Measurements from ENCODE around the gene MAP3K4. TPM values are rescaled to one million over a fixed set of nuclear protein-coding genes. Genes with fewer than 3 reads are reported as not detected.

The MAP3K4 gene
- polyA plus RNA-seq, 1 donor from 2014 or later = 31.0 TPM

DNA sequence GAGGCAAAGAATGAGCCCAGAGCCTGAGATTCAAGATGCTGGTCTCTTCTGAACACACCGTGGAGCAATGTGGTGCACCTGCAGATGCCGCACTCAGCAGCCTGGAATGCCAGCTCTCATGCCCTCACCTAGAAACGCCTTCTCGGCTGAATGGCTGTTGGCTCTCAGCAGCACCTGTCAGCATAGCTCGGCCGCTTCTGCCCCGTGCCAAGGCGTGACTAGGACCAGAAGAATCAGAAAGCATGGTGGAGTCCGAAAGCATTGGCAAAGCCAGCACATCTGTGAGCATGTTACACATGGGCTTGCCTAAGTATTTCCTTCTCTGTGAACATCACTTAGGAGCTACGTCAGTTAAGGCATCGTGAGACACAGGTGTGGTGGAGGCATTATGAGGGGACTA is 140.8 kb downstream of the MAP3K4 start:
- Histone ChIP-seq H3K4me3 (ENCODE audit: low read length) (no peak overlapping the region), H3K9me3 (ENCODE audit: low read length) (no peaks in the 10 kb centered on the region), H3K79me2 (replicated peaks; ENCODE audit: insufficient read depth, low read length) (no peaks in the 10 kb centered on the region), H3F3A (ENCODE audit: insufficient read depth, low read length, poor library complexity, severe bottlenecking) (no peaks in the 10 kb centered on the region), H3K4me2 (ENCODE audit: low read length) (no peak overlapping the region), H3K9me2 (ENCODE audit: insufficient read depth, low read length) (no peaks in the 10 kb centered on the region), H2AFZ (ENCODE audit: low read depth, low read length) (no peak overlapping the region), H3K27me3 (ENCODE audit: insufficient read depth, low read depth, low read length) (no peaks in the 10 kb centered on the region), H4K20me1 (ENCODE audit: insufficient read depth) (no peaks in the 10 kb centered on the region), H3K27ac (ENCODE audit: low read length) (no peak overlapping the region), H3K9ac (ENCODE audit: low read length) (no peak overlapping the region), H3K36me3 (ENCODE audit: insufficient read depth, low read length) (peaks cover 27% of the 10 kb centered on the region)
- TF ChIP-seq POLR2AphosphoS5 (IDR thresholded peaks at IDR 0.05) = peak; percentile 29
- no peak for TF ChIP-seq MXI1 (conservative IDR thresholded peaks at IDR 0.05; ENCODE audit: poor library complexity, severe bottlenecking)

DNA sequence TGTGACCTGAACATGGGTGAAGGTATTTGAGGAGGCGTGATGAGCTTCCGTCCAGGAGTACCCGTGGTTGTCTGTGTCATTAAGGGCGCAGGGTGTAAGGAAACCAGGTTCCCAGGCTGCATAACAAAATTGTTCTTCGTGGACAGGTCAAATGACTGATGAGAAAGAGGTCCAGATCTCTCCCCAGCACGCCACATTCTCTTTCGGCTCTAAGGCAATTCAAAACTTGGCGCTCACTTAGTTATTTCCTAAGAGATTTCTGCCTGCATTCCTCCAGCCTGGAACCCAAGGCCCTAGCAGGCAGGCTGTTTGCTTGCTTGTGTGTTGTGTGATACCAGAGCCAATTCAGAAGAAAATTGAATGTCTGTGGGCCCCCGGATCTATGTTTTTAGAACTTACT is 142.4 kb downstream of the MAP3K4 start:
- Histone ChIP-seq H3K9me2 (ENCODE audit: insufficient read depth, low read length) (no peaks in the 10 kb centered on the region), H3K4me2 (ENCODE audit: low read length) (no peak overlapping the region), H3K4me3 (ENCODE audit: low read length) (no peak overlapping the region), H3K79me2 (replicated peaks; ENCODE audit: insufficient read depth, low read length) (no peaks in the 10 kb centered on the region), H3K27ac (ENCODE audit: low read length) (no peak overlapping the region), H3K9ac (ENCODE audit: low read length) (no peak overlapping the region), H2AFZ (ENCODE audit: low read depth, low read length) (no peak overlapping the region), H4K20me1 (ENCODE audit: insufficient read depth) (no peaks in the 10 kb centered on the region), H3K36me3 (ENCODE audit: insufficient read depth, low read length) (peaks cover 20% of the 10 kb centered on the region), H3F3A (ENCODE audit: insufficient read depth, low read length, poor library complexity, severe bottlenecking) (no peaks in the 10 kb centered on the region), H3K27me3 (ENCODE audit: insufficient read depth, low read depth, low read length) (no peaks in the 10 kb centered on the region), H3K9me3 (ENCODE audit: low read length) (no peaks in the 10 kb centered on the region)
- TF ChIP-seq MXI1 (conservative IDR thresholded peaks at IDR 0.05; ENCODE audit: poor library complexity, severe bottlenecking) = no peak
- TF ChIP-seq, protein P1, sequence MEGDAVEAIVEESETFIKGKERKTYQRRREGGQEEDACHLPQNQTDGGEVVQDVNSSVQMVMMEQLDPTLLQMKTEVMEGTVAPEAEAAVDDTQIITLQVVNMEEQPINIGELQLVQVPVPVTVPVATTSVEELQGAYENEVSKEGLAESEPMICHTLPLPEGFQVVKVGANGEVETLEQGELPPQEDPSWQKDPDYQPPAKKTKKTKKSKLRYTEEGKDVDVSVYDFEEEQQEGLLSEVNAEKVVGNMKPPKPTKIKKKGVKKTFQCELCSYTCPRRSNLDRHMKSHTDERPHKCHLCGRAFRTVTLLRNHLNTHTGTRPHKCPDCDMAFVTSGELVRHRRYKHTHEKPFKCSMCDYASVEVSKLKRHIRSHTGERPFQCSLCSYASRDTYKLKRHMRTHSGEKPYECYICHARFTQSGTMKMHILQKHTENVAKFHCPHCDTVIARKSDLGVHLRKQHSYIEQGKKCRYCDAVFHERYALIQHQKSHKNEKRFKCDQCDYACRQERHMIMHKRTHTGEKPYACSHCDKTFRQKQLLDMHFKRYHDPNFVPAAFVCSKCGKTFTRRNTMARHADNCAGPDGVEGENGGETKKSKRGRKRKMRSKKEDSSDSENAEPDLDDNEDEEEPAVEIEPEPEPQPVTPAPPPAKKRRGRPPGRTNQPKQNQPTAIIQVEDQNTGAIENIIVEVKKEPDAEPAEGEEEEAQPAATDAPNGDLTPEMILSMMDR (IDR thresholded peaks at IDR 0.05; ENCODE audit: poor library complexity, severe bottlenecking) = no peak
- TF ChIP-seq SMC3 (conservative IDR thresholded peaks at IDR 0.05; ENCODE audit: poor library complexity) = no peak
- no peak for TF ChIP-seq EP300 (conservative IDR thresholded peaks at IDR 0.05; ENCODE audit: poor library complexity, severe bottlenecking)
- TF ChIP-seq, protein P2, sequence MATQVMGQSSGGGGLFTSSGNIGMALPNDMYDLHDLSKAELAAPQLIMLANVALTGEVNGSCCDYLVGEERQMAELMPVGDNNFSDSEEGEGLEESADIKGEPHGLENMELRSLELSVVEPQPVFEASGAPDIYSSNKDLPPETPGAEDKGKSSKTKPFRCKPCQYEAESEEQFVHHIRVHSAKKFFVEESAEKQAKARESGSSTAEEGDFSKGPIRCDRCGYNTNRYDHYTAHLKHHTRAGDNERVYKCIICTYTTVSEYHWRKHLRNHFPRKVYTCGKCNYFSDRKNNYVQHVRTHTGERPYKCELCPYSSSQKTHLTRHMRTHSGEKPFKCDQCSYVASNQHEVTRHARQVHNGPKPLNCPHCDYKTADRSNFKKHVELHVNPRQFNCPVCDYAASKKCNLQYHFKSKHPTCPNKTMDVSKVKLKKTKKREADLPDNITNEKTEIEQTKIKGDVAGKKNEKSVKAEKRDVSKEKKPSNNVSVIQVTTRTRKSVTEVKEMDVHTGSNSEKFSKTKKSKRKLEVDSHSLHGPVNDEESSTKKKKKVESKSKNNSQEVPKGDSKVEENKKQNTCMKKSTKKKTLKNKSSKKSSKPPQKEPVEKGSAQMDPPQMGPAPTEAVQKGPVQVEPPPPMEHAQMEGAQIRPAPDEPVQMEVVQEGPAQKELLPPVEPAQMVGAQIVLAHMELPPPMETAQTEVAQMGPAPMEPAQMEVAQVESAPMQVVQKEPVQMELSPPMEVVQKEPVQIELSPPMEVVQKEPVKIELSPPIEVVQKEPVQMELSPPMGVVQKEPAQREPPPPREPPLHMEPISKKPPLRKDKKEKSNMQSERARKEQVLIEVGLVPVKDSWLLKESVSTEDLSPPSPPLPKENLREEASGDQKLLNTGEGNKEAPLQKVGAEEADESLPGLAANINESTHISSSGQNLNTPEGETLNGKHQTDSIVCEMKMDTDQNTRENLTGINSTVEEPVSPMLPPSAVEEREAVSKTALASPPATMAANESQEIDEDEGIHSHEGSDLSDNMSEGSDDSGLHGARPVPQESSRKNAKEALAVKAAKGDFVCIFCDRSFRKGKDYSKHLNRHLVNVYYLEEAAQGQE (IDR thresholded peaks at IDR 0.05; ENCODE audit: borderline replicate concordance) = no peak
- TF ChIP-seq TAF1 (IDR thresholded peaks at IDR 0.05; ENCODE audit: low read depth) = no peak
- TF ChIP-seq POLR2AphosphoS5 (IDR thresholded peaks at IDR 0.05) = no peak

DNA sequence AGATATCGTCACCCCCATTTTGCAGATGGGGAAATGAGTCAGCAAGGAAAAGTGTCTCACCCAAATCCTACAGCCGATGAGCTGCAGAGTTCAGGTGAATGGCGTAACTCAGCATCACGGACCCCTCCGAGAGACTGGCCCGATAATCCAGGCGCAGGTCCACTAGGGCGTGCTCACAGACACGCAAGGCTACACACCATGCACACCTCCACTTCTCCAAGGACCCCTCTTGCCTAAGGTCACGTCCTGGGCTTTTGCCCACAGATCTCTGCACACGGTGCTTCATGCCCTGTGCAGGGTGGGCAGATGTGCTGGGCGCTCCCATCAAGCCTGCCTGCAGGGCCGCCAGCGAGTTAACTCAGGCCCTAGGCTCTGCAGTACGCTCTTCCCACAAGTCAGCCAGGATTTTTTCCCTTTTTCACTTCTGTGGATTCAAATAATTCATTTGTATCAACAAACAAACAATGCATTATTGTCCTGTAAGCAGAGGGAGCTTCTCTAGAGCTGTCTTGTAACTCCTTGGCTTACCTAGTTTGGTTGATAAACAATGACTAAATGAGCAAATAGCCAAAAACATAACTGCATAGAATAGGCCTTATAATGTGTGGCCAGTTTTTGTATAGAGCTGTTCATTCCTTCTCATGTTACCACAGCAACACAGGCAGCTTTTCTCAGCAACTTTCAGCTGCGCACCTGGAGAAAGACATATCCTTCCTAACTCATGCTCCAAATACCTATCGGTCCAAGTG is 143.2 kb downstream of the MAP3K4 start:
- Histone ChIP-seq H4K20me1 (ENCODE audit: insufficient read depth) (no peaks in the 10 kb centered on the region), H3K79me2 (replicated peaks; ENCODE audit: insufficient read depth, low read length) (no peaks in the 10 kb centered on the region), H3K4me3 (ENCODE audit: low read length) (no peak overlapping the region), H3F3A (ENCODE audit: insufficient read depth, low read length, poor library complexity, severe bottlenecking) (no peaks in the 10 kb centered on the region), H3K27ac (ENCODE audit: low read length) (no peak overlapping the region), H2AFZ (ENCODE audit: low read depth, low read length) (no peak overlapping the region), H3K9ac (ENCODE audit: low read length) (no peak overlapping the region), H3K4me2 (ENCODE audit: low read length) (no peak overlapping the region), H3K9me2 (ENCODE audit: insufficient read depth, low read length) (no peaks in the 10 kb centered on the region), H3K9me3 (ENCODE audit: low read length) (no peaks in the 10 kb centered on the region), H3K27me3 (ENCODE audit: insufficient read depth, low read depth, low read length) (no peaks in the 10 kb centered on the region), H3K36me3 (ENCODE audit: insufficient read depth, low read length) (peaks cover 14% of the 10 kb centered on the region)
- TF ChIP-seq MXI1 (conservative IDR thresholded peaks at IDR 0.05; ENCODE audit: poor library complexity, severe bottlenecking) (no peak), POLR2AphosphoS5 (IDR thresholded peaks at IDR 0.05) (no peak), EP300 (conservative IDR thresholded peaks at IDR 0.05; ENCODE audit: poor library complexity, severe bottlenecking) (no peak), TAF1 (IDR thresholded peaks at IDR 0.05; ENCODE audit: low read depth) (no peak), SMC3 (conservative IDR thresholded peaks at IDR 0.05; ENCODE audit: poor library complexity) (no peak), RAD21 (conservative IDR thresholded peaks at IDR 0.05) (no peak), EZH2 (IDR thresholded peaks at IDR 0.05; ENCODE audit: borderline replicate concordance, insufficient read depth, low read length, poor library complexity, severe bottlenecking) (no peak)
- TF ChIP-seq, protein P1 (IDR thresholded peaks at IDR 0.05; ENCODE audit: poor library complexity, severe bottlenecking) = no peak
- TF ChIP-seq, protein P2 (IDR thresholded peaks at IDR 0.05; ENCODE audit: borderline replicate concordance) = no peak
